CD4-positive, alpha-beta T cell treated with Interleukin-6 for 4 hours (primary cell): ENCODE results near the gene PRKCSH.
A peak's percentile ranks its signal among the peaks of the same experiment; 100 is the strongest.

ENCODE experiments used
- DNase-seq: peaks from one replicate; pipeline ENCODE4 v3.0.0-alpha.2; 2020; ENCODE audit warnings: mixed read lengths

The PRKCSH gene

GRCh38 chr19:11479090-11479897 is 43.9 kb downstream of the PRKCSH start:
- no peak for DNase-seq

DNA sequence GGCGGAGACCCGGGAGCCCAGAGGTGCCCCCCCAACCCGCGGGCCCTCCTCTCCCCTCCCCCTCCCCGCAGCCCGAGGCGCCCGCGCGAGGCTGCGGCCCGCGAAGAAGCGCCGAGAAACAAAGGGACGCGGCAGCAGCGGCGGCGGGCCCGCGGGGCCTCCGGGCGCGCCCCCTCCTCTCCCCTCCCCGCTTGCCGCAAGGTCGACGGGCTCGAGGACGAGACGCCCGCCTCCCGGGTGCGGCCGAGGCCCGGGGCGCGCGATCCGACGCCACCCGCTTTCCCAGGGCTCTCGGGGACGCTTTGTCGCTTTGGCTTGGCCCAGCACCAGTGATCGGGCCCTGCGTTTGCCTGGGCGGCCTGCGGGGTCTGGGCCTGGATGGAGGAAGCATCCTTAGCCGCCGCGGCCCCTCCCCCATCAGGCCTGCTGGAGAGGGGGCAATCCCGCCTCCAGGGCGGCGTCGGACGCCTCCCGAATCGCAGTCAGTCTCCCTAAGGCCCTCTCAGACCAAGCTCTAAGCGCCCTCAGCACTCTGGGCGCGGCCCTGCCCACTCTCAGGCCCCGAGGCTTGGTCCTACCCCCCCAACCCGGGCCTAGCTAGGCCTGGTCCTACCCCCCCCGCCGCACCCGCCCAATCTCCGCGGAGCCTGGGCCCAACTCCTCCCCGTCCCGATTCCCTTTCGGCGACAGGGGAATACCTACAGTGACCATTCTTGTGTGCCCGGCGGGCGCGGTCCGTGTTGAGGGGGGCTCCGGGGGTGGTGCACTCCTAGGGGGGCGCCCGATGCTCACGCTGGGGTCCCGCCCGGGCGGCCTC is 44.7 kb downstream of the PRKCSH start:
- DNase-seq, result no peak

DNA sequence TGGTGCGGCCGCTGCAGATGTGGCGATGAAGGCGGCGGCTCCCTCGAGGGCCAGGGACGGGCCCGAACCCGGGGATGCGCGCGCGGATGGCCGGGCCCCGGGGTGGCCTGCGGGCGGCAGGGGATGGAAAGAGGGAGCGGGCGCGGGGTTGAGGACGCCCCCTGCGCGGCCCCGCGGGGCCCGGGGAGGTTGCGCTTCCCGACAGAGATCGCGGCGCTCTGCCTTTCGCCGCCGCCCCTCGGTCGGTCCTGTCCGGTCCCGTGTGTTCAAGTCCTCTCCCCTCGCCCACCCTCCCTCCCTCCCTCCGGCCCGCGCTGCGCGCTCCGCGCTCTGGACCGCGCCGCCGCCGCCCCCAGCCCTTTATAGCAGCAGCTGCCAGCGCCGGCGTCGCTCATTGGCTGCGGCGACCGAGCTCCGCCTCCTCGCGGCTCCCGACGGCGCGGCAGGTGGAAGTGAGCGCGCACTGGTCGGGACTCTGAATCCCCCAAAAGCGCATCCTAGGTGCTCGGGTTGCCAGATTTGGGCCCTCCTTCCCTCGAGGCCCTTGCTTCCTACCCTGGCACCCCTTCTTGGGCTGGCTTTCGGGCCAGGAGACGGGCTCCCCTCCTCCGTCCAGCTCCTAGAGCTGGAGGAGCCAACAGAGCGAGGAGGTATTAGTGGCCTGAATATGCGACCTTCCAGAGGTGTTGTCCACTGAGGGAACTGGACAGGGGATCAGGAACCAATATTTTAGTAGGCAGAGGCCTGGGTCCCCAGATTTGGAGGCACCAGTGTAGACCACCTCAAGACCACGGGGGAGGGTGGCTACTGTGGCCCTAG is 45.5 kb downstream of the PRKCSH start, which contains the start of gene ELAVL3:
Gene ELAVL3, minus strand, starts transcription at position 332 of the 819 bp plus-strand sequence. CDS start 438 bp downstream, outside the sequence.
- peak; percentile 13 for DNase-seq

- peak; percentile 66 for DNase-seq
Measured at GRCh38 chr19:11481534-11482383, 46.3 kb downstream of the PRKCSH start.

- peak; percentile 86 for DNase-seq
Measured at GRCh38 chr19:11482384-11483050, 47.1 kb downstream of the PRKCSH start.

DNA sequence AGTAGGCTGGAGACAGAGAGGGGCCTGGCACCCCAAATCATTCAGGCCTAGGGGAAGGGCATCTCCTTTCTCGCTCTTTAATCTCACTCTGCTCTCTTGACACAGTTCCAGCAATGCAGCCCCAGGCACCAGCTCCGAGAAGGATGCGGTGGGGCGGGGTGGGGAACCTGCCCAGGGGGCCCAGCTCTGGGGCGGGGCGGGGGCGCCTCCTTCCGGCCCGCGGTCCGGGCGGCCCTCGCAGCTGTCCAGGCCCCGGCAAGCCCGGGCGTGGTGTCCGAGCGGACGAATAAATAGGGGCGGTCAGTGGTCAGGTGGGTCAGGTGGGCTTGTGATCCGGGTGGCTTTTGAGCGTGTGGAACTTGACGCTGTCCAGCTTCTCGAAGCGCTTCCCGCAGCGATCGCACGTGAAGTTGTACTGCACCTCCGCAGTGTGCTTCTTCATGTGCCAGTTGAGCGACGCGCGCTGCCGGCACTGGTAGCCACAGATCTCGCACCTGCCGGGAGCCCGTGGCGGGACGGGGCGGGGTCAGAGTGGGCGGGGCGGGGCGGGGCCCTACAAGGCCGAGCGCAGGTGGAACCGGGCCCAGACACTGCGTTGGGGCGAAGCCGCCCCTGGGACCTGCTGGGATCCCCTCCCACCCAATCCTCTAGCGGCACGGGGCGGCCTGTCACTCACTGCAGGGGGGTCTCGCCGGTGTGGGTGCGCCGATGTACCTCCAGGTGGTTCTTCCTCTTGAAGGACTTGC is 48.1 kb downstream of the PRKCSH start:
- no peak for DNase-seq

DNA sequence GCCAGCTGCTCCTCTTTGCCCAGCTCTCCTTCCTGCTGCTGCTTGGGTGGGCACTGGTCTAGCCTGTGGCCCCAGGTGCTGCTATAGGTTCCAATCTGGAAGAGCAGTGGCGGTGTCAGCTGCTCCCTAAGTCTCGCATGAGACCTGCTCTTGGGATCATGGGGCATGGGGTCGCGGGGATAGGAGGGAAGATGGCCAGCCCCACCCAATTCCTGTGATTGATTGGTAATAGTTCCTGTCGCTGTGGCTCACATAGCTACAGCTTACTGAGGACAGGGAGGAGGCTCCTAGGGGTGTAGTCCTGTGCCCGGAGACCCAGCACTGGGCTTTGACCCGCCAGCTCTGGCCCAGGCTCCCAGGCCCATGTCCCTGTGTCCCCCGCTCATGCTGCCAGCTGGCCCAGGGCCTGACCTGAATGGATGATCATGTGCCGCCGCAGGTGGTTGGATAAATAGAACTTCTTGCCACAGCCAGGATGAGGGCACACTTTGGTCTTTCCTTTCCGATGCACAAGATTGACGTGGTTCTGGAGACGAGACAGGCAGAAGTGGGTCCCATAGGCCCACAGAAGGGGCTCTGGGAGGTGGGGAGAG is 49.9 kb downstream of the PRKCSH start:
- no peak for DNase-seq

DNA sequence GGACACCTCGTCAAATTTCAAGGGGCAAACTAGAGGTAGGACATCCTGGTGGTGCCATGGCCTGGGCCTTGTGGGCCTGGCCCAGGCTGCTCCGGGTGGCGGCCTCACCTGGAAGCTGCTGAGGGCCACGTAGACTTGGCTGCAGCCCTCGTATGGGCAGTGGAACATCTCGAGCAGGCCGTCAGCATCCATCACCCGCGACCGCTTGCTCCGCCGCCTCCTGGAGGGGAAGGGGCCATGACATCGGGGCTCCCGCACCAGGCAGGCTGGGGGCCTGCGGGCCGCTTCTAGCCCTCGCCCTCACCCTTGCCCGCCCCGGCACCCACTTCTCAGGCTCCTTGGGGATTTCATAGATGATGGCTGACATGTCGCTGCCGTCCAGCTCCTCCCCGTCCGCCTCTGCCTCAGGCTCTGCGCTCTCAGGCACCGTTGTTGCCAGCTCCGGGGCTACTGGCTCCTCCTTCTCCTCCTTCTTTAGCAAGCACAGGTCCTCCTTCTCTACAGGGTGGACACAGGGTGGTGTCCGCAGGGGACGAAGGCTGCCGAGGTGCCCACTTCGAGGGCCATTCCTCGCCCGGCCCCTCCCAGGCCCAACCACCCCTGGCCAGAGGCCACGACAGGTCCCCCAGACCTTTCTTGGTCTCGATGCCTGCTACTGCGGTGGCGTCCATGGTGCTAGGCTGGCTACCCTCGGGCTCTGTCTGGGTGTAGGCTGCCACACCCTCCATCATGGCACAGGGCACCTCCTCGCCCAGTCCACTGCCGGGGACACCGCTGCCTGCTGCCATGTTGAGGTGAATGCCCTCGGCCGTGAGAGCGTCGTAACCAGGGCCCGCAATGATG is 51.4 kb downstream of the PRKCSH start:
- no peak for DNase-seq

DNA sequence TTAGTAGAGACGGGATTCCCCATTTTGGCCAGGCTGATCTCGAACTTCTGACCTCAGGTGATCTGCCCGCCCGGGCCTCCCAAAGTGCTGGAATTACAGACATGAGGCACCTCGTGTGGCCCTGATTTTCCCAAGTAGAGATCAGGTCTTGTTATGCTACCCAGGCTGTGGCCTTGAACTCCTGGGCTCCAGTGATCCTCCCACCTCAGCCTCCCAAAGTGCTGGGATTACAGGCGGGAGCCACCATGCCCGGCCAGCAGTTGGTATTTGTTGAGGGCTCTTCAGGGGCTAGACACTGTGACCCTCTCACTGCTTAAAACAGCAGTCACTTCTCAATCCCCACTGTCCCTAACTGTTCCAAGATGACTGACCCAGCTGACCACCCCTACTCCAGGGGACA is 53.9 kb downstream of the PRKCSH start:
- DNase-seq, result no peak

- no peak for DNase-seq
Measured at GRCh38 chr19:11494634-11495285, 59.3 kb downstream of the PRKCSH start.

DNA sequence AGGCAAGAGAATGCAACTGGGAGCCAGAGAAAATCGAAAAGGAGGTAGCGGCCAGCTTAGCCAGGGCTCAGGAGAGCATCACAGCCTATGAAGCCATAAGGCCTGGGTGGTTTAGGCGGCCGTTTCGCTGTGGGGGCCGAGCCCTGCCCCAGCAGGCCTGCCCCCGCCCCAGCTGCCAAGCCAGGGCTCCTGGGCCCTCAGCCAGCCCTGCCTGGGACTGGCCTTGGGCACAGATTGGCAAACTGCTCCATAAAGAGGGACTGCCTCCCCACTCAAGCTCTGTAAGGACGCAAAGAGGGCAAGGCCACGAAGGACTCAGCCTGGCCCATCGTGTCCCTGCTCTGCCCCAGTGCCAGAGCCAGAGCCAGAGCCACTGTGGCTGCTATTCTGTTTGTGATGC is 60.0 kb downstream of the PRKCSH start:
- DNase-seq, result no peak

- DNase-seq, result no peak
Measured at GRCh38 chr19:11495885-11496284, 60.5 kb downstream of the PRKCSH start.

DNA sequence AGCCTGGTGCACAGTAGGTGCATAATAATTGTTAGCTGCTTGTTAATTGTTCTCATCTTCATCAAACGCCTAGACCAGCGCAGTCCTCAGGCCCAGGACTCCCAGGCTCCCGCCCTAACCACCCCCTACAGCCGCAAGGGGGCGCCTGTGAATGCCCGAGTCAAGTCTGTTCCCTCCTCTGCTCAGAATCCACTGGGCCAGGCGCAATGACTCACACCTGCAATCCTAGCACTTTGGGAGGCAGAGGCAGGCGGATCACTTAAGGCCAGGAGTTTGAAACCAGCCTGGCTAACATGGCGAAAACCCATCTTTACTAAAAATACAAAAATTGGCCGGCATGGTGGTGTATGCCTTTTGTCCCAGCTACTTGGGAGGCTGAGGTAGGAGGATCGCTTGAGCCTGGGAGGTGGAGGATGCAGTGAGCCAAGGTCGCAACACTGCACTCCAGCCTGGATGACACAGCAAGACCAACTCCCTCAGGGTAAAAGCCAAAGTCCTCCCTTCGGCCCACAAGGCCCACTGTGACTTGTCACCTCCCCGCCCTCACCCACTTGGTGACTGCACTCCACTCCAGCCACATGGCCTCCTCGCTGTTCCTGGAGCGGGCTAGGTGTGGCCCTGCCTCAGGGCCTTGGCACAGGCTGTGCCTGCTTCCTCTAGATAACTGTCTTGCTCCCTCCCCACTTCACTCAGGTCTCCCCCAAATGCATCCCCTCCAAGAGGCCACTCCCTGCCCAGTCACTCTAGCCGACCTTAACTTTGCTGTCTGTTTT is 61.1 kb downstream of the PRKCSH start:
- peak; percentile 71 for DNase-seq

GRCh38 chr19:11499220-11499726 is 63.8 kb downstream of the PRKCSH start:
- no peak for DNase-seq

DNA sequence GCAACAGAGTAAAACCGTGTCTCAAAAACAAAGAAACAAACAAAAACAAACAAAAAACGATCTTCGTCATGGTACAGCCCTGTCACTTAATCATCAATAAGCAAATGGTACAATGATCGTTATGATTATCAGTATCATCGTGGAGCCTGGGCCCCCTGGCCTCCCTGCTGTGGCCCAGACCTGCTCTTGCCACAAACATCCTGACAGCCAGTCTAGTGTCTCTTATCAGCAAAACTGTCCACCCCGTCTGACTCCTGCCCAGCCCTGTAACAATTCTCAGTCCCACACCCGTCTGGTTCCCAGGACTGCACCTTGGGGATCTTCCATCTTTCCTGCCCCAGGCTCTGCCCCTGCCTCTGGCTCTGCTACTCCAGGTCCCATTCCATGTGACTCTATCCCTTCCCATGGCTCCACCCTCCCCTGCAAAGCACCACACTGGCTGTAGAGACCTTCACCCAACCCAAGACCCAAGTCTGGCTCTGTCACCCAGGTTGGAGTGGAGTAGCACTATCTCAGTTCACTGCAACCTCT is 64.5 kb downstream of the PRKCSH start:
- DNase-seq, result no peak
